Neural crest cell (in vitro differentiated cells): ENCODE data around the gene SYNE3. TPM values are rescaled to one million over a fixed set of nuclear protein-coding genes. Genes with fewer than 3 reads are reported as not detected.

Source experiments
- DNase-seq: peaks from one replicate; pipeline ENCODE4 v3.0.0; 2021; ENCODE audit warnings: low read depth, mixed read lengths, low spot score
- H3K27ac Mint-ChIP-seq: one replicate; pipeline ENCODE4 v1.8.0; 2021; ENCODE audit warnings: mild to moderate bottlenecking, mixed read lengths; ENCODE audit not compliant: unreplicated experiment
- H3K27me3 Mint-ChIP-seq: 2 replicates; pipeline ENCODE4 v1.8.0; 2021; ENCODE audit warnings: low read depth, mild to moderate bottlenecking, mixed read lengths
- H3K36me3 Mint-ChIP-seq: 2 replicates; pipeline ENCODE4 v1.8.0; 2021; ENCODE audit warnings: low read depth, mild to moderate bottlenecking, mixed read lengths
- H3K4me1 Mint-ChIP-seq: 2 replicates; pipeline ENCODE4 v1.8.0; 2021; ENCODE audit warnings: mixed read lengths
- H3K4me3 Mint-ChIP-seq: one replicate; pipeline ENCODE4 v1.8.0; 2021; ENCODE audit warnings: mild to moderate bottlenecking, mixed read lengths
- H3K9me3 Mint-ChIP-seq: 2 replicates; pipeline ENCODE4 v1.8.0; 2021; ENCODE audit warnings: mixed read lengths
- total RNA-seq: library from RNA; stranded (reverse); gene quantifications from 2 replicates; pipeline ENCODE4 v1.2.1, GENCODE V29; 2021
- TF ChIP-seq, protein P1 (sequence below): fragments of 200-600 bp; sonication (generic); conservative IDR thresholded peaks from 2 replicates; pipeline ENCODE4 v1.5.0; 2021; ENCODE audit warnings: antibody characterized with exemption, mild to moderate bottlenecking

The SYNE3 gene
- total RNA-seq, 1 donor from 2014 or later, result 0.82 TPM

DNA sequence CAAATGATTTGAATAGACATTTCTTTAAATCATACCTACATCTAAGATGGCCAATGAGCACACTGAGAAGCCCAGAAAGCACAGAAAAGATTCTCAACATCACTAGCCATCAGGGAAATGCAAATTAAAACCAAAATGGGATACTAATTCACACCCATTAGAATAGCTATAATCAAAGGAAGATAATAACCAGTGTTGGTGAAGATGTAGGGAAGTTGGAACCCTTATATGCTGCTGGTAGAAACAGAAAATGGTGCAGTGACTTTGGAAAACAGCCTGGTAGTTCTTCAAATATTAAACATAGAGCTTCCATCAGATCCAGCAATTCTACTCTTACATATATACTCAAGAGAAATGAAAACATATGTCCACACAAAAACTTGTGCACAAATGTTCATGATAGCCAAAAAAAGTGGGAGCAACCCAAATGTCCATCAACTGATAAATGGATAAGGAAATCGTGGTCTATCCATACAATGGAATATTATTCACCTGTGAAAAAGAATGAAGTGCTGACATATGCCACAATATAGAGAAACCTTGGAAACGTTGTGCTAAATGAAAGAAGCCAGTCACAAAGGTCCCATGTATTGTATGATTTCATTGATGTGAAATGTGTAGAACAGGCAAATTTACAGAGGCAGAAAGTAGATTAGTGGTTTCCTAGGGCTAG lies 24.4 kb downstream of the SYNE3 start:
- Mint-ChIP-seq H3K9me3 (peaks cover 10% of the 10 kb centered on the region), H3K27me3 (peaks cover 4% of the 10 kb centered on the region), H3K36me3 (no peaks in the 10 kb centered on the region), H3K4me3 (no peak overlapping the region), H3K27ac (no peak overlapping the region), H3K4me1 (peaks cover 5% of the 10 kb centered on the region)
- TF ChIP-seq, protein P1, sequence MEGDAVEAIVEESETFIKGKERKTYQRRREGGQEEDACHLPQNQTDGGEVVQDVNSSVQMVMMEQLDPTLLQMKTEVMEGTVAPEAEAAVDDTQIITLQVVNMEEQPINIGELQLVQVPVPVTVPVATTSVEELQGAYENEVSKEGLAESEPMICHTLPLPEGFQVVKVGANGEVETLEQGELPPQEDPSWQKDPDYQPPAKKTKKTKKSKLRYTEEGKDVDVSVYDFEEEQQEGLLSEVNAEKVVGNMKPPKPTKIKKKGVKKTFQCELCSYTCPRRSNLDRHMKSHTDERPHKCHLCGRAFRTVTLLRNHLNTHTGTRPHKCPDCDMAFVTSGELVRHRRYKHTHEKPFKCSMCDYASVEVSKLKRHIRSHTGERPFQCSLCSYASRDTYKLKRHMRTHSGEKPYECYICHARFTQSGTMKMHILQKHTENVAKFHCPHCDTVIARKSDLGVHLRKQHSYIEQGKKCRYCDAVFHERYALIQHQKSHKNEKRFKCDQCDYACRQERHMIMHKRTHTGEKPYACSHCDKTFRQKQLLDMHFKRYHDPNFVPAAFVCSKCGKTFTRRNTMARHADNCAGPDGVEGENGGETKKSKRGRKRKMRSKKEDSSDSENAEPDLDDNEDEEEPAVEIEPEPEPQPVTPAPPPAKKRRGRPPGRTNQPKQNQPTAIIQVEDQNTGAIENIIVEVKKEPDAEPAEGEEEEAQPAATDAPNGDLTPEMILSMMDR, result no peak
- DNase-seq, result no peak

DNA sequence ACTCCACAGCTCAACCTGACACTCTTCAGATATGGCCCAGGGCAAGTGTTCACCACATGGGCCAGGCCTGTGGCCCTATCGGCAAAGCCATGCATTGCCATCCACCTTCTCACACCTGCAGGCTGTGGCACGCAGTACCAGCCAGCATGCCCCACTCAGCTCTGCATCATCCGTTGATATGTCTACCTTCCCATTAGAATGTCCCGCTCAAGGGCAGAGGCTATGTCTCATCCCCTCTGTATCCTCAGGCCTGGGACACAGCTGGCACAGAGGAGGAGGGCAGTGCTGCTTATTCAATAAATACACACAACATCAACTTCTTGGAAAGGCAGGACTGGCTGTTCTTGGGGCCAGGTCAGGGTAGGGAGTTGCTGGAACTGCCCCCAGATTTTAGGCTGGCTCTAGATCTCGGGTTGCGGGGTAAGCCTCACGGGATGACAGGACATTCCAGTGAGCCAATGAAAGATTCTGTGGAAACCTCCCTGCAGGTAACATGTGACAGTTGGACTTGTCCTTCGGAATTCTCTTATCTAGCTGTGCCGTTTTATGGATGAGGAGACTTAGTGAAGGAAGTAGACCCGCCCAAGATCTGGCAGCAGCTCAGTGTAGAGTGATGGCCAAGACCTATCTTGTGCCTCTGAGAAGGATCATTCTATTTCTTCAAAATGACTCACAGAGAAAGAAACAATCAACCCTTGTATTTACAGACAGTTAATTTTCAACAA lies 25.6 kb downstream of the SYNE3 start:
- no peak overlapping the region for H3K4me3 Mint-ChIP-seq
- H3K27me3 Mint-ChIP-seq, result peaks cover 4% of the 10 kb centered on the region
- no peaks in the 10 kb centered on the region for H3K36me3 Mint-ChIP-seq
- H3K27ac Mint-ChIP-seq, result no peak overlapping the region
- H3K9me3 Mint-ChIP-seq, result peaks cover 10% of the 10 kb centered on the region
- TF ChIP-seq, protein P1, result no peak
- no peaks in the 10 kb centered on the region for H3K4me1 Mint-ChIP-seq
- DNase-seq, result no peak

DNA sequence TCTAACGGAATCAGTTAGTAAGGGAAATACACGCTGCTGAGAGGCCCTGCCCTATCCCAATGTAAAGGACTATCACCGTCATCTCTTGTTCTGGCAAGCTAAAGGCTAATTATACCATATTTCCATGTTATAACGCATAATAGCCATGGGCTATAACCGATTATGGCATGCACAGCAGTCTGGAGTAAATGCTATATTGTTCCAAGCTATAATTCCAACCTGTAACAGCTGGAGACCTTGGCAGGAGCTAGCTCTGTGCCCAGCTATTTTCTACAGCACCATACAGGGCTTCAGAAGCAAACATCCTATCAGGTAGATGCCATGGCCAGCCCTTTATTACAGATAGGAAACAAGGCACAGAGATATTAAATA lies 26.3 kb downstream of the SYNE3 start:
- no peak for DNase-seq
- peaks cover 10% of the 10 kb centered on the region for H3K9me3 Mint-ChIP-seq
- TF ChIP-seq, protein P1, result no peak
- H3K4me3 Mint-ChIP-seq, result no peak overlapping the region
- H3K4me1 Mint-ChIP-seq, result no peaks in the 10 kb centered on the region
- H3K27ac Mint-ChIP-seq, result no peak overlapping the region
- H3K27me3 Mint-ChIP-seq, result peaks cover 9% of the 10 kb centered on the region
- no peaks in the 10 kb centered on the region for H3K36me3 Mint-ChIP-seq

DNA sequence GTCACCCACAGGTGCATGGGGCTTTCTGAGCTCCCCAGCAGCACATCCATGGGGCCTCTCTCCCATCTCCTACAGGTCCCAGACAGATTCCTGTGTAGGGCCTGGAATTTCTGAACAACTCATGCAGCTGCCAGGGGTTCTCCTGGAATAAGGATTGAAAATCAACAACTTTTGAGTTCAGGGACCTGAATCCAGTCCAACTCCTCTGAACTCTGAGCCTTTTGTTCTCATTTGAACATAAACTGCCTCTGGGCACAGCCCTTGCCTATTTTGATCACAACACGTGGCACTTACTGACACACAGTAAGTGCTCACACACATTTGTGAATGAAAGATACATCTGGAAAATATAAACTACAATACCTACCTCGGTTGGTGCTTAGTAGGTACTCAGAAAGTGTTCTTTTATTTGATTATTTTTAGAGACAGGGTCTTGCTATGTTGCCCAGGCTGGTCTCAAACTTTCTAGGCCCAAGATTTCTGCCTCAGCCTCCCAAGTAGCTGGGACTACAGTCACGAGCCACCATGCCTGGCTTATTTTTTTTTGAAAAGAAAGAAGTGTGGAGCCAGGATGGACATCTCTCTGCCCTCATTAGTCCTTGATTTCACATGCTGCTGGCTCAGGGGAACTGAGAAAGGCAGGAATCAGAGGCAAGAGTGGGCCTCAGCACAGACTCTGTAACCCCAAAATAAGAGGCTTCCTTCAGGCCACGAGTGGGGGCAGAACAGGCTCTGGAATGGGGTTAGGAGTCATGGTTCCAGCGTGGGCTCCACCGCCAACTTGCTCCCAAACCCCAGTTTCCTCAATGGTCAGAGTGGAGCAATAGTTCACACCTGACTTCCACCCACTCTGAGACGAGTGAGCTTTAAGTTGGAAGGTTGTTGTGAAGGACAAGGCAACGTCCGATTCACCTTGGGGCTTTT lies 27.0 kb downstream of the SYNE3 start:
- TF ChIP-seq, protein P1, result no peak
- peaks cover 3% of the 10 kb centered on the region for H3K4me1 Mint-ChIP-seq

DNA sequence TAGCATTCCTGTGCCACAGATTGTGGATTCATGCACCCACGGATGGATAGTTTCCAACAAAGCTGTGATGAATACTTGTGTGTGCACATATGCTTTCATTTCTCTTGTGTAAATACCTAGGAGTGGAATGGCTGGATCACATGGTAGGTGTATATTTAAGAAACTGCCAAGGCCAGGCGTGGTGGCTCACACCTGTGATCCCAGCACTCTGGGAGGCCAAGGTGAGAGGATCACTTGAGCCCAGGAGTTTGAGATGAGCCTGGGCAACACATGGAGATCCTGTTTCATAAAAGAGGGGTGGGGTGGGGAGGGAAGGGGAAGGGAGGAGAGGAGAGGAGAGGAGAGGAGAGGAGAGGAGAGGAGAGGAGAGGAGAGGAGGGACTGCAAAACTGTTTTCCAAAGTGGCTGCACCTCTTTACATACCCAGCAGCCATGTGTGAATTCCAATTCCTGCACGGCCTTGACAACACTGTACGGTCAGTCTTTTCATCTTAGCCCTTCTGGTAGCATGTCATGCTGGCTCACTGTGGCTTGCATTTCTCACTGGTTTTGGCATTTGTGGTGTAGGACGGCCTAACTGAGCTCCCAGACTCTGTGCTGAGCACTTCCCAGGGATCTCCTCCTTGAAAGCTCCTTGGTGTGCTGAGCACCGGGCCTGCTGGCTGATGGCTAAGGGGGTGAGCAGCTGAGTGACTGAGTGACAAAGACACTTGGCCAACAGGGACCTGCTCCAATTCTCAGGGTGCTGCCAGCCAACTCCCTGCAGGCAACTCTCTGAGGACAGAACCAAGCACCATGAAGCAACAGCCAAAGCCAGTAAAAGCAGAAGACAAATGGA lies 27.9 kb downstream of the SYNE3 start:
- peaks cover 12% of the 10 kb centered on the region for H3K27me3 Mint-ChIP-seq
- no peak overlapping the region for H3K27ac Mint-ChIP-seq
- H3K4me1 Mint-ChIP-seq, result peaks cover 4% of the 10 kb centered on the region
- no peak overlapping the region for H3K4me3 Mint-ChIP-seq
- TF ChIP-seq, protein P1, result no peak
- peaks cover 10% of the 10 kb centered on the region for H3K9me3 Mint-ChIP-seq
- H3K36me3 Mint-ChIP-seq, result no peaks in the 10 kb centered on the region
- DNase-seq, result no peak

More for the DNA sequence above, 27.0 kb downstream of the SYNE3 start:
- H3K27me3 Mint-ChIP-seq, result peaks cover 12% of the 10 kb centered on the region
- no peak overlapping the region for H3K27ac Mint-ChIP-seq
- H3K36me3 Mint-ChIP-seq, result no peaks in the 10 kb centered on the region
- DNase-seq, result no peak
- H3K9me3 Mint-ChIP-seq, result peaks cover 10% of the 10 kb centered on the region
- H3K4me3 Mint-ChIP-seq, result no peak overlapping the region
